ENCODE results near the gene TAOK1.

TAOK1 gene

GRCh38 chr17:29579866-29580771, 190.0 kb downstream of the TAOK1 start:
- peak; percentile 89 to 90 for DNase-seq
- intact Hi-C loops (cut with DNase I; ENCODE audit: low total_unique reads) = loop anchor here (5.0 kb wide), 2 partner anchors 32 to 202 kb away; no protein-coding TSS in a partner anchor
- Histone ChIP-seq H3K9me3 (no peaks in the 10 kb centered on the region), H3K36me3 (peaks cover 21 to 79% (median 63%) of the 10 kb centered on the region in 3 donors), H3K27me3 (no peaks in the 10 kb centered on the region), H3K4me1 (peaks cover 0 to 29% (median 9%) of the 10 kb centered on the region in 4 donors), H3K4me3 (no peak overlapping the region), H3K27ac (no peak overlapping the region)
- TF ChIP-seq CTCF (IDR thresholded peaks at IDR 0.05) = peak; percentile 91 to 92

- no peak overlapping the region for H3K4me3 ChIP-seq
- DNase-seq = no peak
- intact Hi-C loops (cut with DNase I; ENCODE audit: low total_unique reads) = no loop called here
- TF ChIP-seq CTCF (IDR thresholded peaks at IDR 0.05) = no peak
- H3K9me3 ChIP-seq = no peaks in the 10 kb centered on the region
- peaks cover 0 to 36% (median 17%) of the 10 kb centered on the region in 4 donors for H3K4me1 ChIP-seq
- peaks cover 8 to 63% (median 47%) of the 10 kb centered on the region in 3 donors for H3K36me3 ChIP-seq
- H3K27ac ChIP-seq = no peak overlapping the region
- H3K27me3 ChIP-seq = no peaks in the 10 kb centered on the region
These were observed 191.6 kb downstream of the TAOK1 start for GRCh38 chr17:29581583-29582253.

- no peak for TF ChIP-seq CTCF (IDR thresholded peaks at IDR 0.05)
- Histone ChIP-seq H3K9me3 (no peaks in the 10 kb centered on the region), H3K27ac (no peak overlapping the region), H3K36me3 (peaks cover 7 to 57% (median 41%) of the 10 kb centered on the region in 3 donors), H3K4me3 (no peak overlapping the region), H3K4me1 (peaks cover 0 to 40% (median 23%) of the 10 kb centered on the region in 4 donors), H3K27me3 (no peaks in the 10 kb centered on the region)
- intact Hi-C loops (cut with DNase I; ENCODE audit: low total_unique reads) = no loop called here
- no peak for DNase-seq
These were observed 192.1 kb downstream of the TAOK1 start for GRCh38 chr17:29582254-29582765.

GRCh38 chr17:29582772-29583171, 192.6 kb downstream of the TAOK1 start:
- H3K27ac ChIP-seq = no peak overlapping the region
- no peak for DNase-seq
- H3K9me3 ChIP-seq = no peaks in the 10 kb centered on the region
- intact Hi-C loops (cut with DNase I; ENCODE audit: low total_unique reads) = no loop called here
- TF ChIP-seq CTCF (IDR thresholded peaks at IDR 0.05) = no peak
- peaks cover 0 to 40% (median 27%) of the 10 kb centered on the region in 4 donors for H3K4me1 ChIP-seq
- H3K36me3 ChIP-seq = peaks cover 7 to 52% (median 36%) of the 10 kb centered on the region in 3 donors
- H3K27me3 ChIP-seq = no peaks in the 10 kb centered on the region
- no peak overlapping the region for H3K4me3 ChIP-seq

- Histone ChIP-seq H3K27me3 (no peaks in the 10 kb centered on the region), H3K9me3 (no peaks in the 10 kb centered on the region), H3K4me1 (peaks cover 0 to 42% (median 35%) of the 10 kb centered on the region in 4 donors), H3K36me3 (peaks cover 7 to 44% (median 28%) of the 10 kb centered on the region in 3 donors), H3K27ac (no peak overlapping the region), H3K4me3 (no peak overlapping the region)
- no peak for TF ChIP-seq CTCF (IDR thresholded peaks at IDR 0.05)
- no peak for DNase-seq
- intact Hi-C loops (cut with DNase I; ENCODE audit: low total_unique reads) = no loop called here
These were observed 193.4 kb downstream of the TAOK1 start for GRCh38 chr17:29583324-29584248.

Data from tibial artery (tissue), 4 donors.